ENCODE data around the gene COPS3.

The COPS3 gene

DNA sequence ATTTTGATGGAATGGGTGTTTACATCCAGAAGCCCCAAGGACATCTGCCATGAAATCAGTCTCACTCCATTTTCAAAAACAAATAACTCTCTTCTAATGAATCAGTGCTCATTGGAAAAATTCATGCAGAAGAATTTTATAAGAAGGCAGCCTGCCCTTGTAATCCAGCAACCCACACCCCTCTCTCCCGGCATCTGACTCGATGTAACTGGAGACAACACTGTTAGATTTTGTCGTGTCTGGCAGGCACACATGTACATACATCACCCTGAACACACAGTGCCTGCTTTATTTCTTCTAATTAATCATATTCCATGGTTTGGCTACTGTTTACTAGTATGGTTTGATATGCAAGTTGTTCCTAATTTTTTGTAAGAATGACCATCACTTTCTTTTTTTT is 63.1 kb downstream of the COPS3 start:
- Histone ChIP-seq H3K27me3 (replicated peaks; ENCODE audit: insufficient read depth, low read length) (no peaks in the 10 kb centered on the region), H3K4me2 (ENCODE audit: low read depth, low read length) (no peak overlapping the region), H3K79me2 (ENCODE audit: low read length) (peaks cover 3% of the 10 kb centered on the region), H3K36me3 (replicated peaks; ENCODE audit: insufficient read depth, low read length) (peaks cover 11% of the 10 kb centered on the region; the same call in 1 of the 2 replicates), H4K20me1 (ENCODE audit: insufficient read depth, low read length) (no peaks in the 10 kb centered on the region), H3K4me1 (ENCODE audit: low read length) (no peaks in the 10 kb centered on the region), H3K4me3 (ENCODE audit: low read length) (no peak overlapping the region), H2AFZ (ENCODE audit: low read length) (no peak overlapping the region), H3K9me3 (replicated peaks; ENCODE audit: insufficient read depth, low read length) (no peaks in the 10 kb centered on the region), H3K27ac (ENCODE audit: low read length) (no peak overlapping the region), H3K9ac (ENCODE audit: low read length) (no peak overlapping the region), H3K9me2 (replicated peaks; ENCODE audit: insufficient read depth, low read length) (no peaks in the 10 kb centered on the region), H3F3A (ENCODE audit: insufficient read depth, low read length) (no peaks in the 10 kb centered on the region)
- TF ChIP-seq EZH2phosphoT487 (IDR thresholded peaks at IDR 0.05; ENCODE audit: low read length) (no peak), CTCF (IDR thresholded peaks at IDR 0.05; ENCODE audit: low read length) (no peak), EZH2 (optimal IDR thresholded peaks at IDR 0.05; ENCODE audit: low read depth, low read length) (no peak)
- no peak for DNase-seq

GRCh38 chr17:17216776-17217175 is 64.3 kb downstream of the COPS3 start:
- Histone ChIP-seq H3K36me3 (replicated peaks; ENCODE audit: insufficient read depth, low read length) (peaks cover 11% of the 10 kb centered on the region; the same call in 1 of the 2 replicates), H2AFZ (ENCODE audit: low read length) (no peak overlapping the region), H3K4me2 (ENCODE audit: low read depth, low read length) (no peak overlapping the region), H3K9me3 (replicated peaks; ENCODE audit: insufficient read depth, low read length) (no peaks in the 10 kb centered on the region), H3K4me1 (ENCODE audit: low read length) (no peaks in the 10 kb centered on the region), H3F3A (ENCODE audit: insufficient read depth, low read length) (no peaks in the 10 kb centered on the region), H3K27me3 (replicated peaks; ENCODE audit: insufficient read depth, low read length) (no peaks in the 10 kb centered on the region), H3K9ac (ENCODE audit: low read length) (no peak overlapping the region), H3K9me2 (replicated peaks; ENCODE audit: insufficient read depth, low read length) (no peaks in the 10 kb centered on the region), H4K20me1 (ENCODE audit: insufficient read depth, low read length) (no peaks in the 10 kb centered on the region), H3K4me3 (ENCODE audit: low read length) (no peak overlapping the region), H3K79me2 (ENCODE audit: low read length) (peaks cover 3% of the 10 kb centered on the region), H3K27ac (ENCODE audit: low read length) (no peak overlapping the region)
- no peak for TF ChIP-seq CTCF (IDR thresholded peaks at IDR 0.05; ENCODE audit: low read length)
- TF ChIP-seq EZH2phosphoT487 (IDR thresholded peaks at IDR 0.05; ENCODE audit: low read length), result no peak
- TF ChIP-seq EZH2 (optimal IDR thresholded peaks at IDR 0.05; ENCODE audit: low read depth, low read length), result no peak
- DNase-seq, result no peak

GRCh38 chr17:17216236-17216635 is 64.8 kb downstream of the COPS3 start:
- TF ChIP-seq CTCF (IDR thresholded peaks at IDR 0.05; ENCODE audit: low read length) (no peak), EZH2 (optimal IDR thresholded peaks at IDR 0.05; ENCODE audit: low read depth, low read length) (no peak), EZH2phosphoT487 (IDR thresholded peaks at IDR 0.05; ENCODE audit: low read length) (no peak)
- Histone ChIP-seq H3F3A (ENCODE audit: insufficient read depth, low read length) (no peaks in the 10 kb centered on the region), H3K9me3 (replicated peaks; ENCODE audit: insufficient read depth, low read length) (no peaks in the 10 kb centered on the region), H3K79me2 (ENCODE audit: low read length) (no peaks in the 10 kb centered on the region; the same call in 1 of the 2 replicates), H3K4me2 (ENCODE audit: low read depth, low read length) (no peak overlapping the region), H4K20me1 (ENCODE audit: insufficient read depth, low read length) (no peaks in the 10 kb centered on the region), H2AFZ (ENCODE audit: low read length) (no peak overlapping the region), H3K4me1 (ENCODE audit: low read length) (no peaks in the 10 kb centered on the region), H3K27me3 (replicated peaks; ENCODE audit: insufficient read depth, low read length) (no peaks in the 10 kb centered on the region), H3K9ac (ENCODE audit: low read length) (no peak overlapping the region), H3K9me2 (replicated peaks; ENCODE audit: insufficient read depth, low read length) (no peaks in the 10 kb centered on the region), H3K4me3 (ENCODE audit: low read length) (no peak overlapping the region), H3K36me3 (replicated peaks; ENCODE audit: insufficient read depth, low read length) (peaks cover 11% of the 10 kb centered on the region; the same call in 1 of the 2 replicates), H3K27ac (ENCODE audit: low read length) (no peak overlapping the region)
- DNase-seq, result no peak
